ENCODE data around the gene CCDC102A.

The CCDC102A gene

DNA sequence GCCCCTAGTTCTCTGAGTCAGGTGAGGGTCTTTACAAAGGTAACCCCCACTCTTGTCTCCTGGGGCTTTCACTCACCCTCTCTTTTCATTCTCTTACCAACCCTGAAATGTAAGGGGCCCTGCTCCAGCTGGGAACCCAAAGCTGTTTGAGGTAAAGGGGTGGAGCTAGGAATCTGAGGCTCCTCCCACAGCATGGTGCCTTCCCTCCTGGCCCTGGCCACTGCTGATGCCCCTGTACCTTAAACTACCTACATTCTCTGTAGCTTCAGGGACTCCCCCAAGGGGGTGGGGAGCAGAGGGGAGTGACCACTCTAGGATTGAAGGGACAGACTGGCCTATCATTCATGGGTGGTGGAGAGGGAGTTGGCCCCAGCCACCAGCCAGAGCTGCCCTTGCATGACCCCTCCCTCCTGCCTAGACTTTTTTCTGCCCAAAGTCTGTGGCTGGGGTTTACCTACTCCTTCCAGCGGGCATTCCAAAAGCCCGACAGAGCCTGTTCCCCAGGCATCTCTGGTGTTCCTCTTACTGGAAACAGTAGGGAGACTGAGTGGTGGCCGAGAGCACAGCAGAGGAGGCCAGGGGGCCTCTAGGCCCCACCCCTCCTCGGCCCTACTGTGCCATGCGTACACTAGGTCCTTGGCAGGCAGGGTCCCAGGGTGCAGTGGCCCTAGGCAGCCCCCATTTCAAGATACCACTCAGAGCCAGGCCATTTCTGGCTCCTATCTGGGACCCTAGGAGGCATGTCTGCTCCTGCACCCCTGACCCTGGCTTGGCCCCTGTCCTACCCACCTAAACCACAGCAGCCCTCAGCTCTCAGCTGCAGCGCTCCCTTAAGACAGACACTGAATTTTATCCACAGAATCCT lies 59.6 kb downstream of the CCDC102A start:
- no peak for DNase-seq

- no peak for DNase-seq
Measured at GRCh38 chr16:57475711-57476339, 60.5 kb downstream of the CCDC102A start.

GRCh38 chr16:57474671-57475661 lies 61.4 kb downstream of the CCDC102A start:
- no peak for DNase-seq

DNA sequence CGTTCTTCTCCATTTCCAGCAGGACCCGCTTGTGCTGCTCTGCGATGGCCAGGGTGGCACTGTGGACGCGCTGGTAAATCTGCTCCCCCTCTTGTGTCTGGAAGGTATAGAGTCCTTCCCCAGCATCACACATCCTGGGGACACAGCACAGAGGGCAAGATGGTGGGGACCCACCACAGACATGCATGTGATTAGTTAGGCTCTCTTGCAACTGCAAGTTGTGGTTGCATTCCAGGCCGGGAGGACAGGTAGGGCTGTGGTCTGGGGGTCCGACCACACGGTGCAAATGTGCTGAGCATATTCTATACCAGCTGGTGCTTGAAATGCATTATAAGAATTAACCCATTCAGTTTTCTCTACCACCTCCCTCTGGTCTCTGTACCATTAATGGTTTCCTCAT lies 62.5 kb downstream of the CCDC102A start:
- no peak for DNase-seq

GRCh38 chr16:57473176-57473840 lies 63.1 kb downstream of the CCDC102A start:
- DNase-seq, result no peak

GRCh38 chr16:57472665-57473060 lies 63.7 kb downstream of the CCDC102A start:
- DNase-seq, result no peak

- DNase-seq, result no peak
Measured at GRCh38 chr16:57471852-57472664, 64.3 kb downstream of the CCDC102A start.

- no peak for DNase-seq
Measured at GRCh38 chr16:57471209-57471608, 65.2 kb downstream of the CCDC102A start.

DNA sequence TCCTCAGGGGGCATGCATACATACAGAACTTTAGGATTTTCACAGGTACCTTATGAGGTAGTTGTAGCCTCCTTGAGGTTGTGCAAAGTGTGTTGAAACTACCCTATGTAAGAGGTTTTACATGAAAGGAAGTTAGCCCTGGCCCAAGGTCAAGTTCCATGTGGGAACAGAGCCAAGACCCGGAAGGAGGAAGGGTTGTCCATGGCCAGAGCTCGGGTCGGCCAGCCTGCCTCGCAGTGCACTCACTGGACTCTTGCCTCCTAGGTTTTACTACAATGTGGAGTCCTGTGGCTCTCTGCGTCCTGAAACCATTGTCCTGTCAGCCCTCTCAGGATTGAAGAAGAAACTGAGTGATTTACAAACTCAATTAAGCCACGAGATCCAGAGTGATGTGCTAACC lies 65.7 kb downstream of the CCDC102A start:
- no peak for DNase-seq

GRCh38 chr16:57469917-57470470 lies 66.4 kb downstream of the CCDC102A start:
- DNase-seq, result no peak

DNA sequence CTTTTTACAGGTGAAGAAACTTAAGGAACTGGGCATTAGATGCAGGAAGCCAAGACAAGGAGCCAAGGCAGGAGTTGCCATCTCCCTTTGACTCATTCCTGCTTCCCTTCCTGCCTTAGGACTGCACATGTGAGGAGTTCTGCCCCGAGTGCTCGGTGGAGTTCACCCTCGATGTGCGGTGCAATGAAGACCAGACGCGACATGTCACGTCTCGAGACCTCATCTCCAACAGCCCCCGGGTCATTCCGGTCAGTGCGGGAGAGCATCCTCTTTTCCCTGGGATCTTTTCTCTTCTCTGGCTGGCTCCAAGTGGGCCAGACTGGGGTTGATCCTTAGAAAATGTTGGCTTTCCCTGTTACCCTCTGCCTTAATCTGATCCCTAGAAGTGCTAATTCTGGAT lies 67.3 kb downstream of the CCDC102A start:
- no peak for DNase-seq

DNA sequence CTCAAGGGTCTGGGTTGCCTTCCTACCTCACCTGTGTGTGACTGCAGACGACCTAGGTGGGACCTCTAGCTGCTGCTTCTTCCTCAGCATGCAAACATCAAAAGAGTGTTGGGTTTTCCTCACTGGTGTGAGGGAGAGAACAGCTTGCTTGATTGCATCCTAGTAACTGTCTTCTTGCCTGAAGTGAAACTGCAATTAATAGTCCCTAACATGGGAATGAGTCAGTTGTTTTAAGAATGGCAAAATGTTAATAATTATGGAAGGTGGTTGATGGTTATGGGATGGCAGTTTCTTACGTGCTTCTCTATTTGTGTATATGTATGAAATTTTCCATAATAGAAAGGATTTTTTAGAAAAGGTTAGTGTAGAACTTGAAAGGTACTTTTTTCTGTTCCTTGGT lies 68.0 kb downstream of the CCDC102A start:
- no peak for DNase-seq

GRCh38 chr16:57464523-57464922 lies 71.8 kb downstream of the CCDC102A start:
- no peak for DNase-seq

DNA sequence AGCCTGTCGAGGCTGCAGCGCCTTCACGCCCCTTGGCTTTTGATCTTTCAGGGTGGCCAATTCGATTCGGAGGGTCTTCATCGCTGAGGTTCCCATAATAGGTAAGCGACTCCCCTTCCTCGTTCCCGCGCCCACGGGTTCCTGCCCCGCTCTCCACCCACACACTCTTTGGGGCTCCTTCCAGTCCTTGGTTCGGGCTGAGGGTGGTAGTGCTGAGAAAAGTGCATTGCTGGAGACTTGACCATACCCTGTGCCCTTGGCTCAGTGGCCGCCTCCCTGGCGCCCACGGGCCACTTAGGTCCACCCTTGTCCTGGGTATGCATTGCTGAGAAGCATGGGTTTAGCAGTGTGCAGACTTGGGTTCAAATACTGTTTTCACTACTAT lies 73.4 kb downstream of the CCDC102A start:
- no peak for DNase-seq

DNA sequence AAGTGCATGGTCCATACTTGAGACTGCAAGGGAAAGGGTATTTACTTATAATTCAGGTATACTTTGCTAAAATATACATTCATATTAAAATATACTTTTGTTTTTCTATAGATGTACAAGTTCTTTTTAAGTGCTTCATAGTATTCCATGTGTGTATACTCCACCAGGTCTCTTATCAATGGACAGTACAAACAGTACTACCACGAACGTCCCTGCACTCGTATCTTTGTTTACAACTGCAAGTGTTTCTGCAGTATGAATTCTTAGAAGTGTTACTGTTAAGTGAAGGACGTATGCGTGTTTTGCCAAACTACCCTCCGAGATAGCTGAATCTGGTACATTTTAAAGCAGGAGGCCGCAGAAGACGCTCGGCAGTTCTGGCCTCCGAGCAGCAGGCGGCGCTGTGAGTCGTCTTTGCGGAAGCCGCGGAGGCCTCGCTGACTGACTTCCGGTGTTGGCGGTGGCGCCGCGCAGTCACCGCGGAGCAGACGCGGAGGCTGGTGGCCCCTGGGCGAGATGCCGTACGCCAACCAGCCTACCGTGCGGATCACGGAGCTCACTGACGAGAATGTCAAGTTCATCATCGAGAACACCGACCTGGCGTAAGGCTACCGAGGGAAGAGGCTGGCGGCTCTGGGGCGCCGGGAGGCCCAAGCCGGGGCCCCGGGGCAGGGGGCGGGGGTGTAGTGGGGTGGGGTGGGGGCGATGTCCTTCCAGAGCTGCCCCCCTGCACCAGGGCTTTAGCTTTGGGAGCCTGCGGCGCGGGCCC lies 74.0 kb downstream of the CCDC102A start, which contains the start of gene POLR2C:
TSS of gene POLR2C (plus strand) at position 471 of the 769 bp plus-strand sequence. CDS start at position 517, 46 bp downstream.
- DNase-seq, result peak; percentile 77
